ENCODE data around the gene OR5M3.

The OR5M3 gene

GRCh38 chr11:56473252-56473651, at the start of gene OR5M3:
TSS of gene OR5M3 (minus strand) at chr11:56473352. CDS start at chr11:56470497, 2,855 bp downstream.
- DNase-seq (ENCODE audit: low read depth) = no peak

- no peak for DNase-seq (ENCODE audit: low read depth)
Observed at GRCh38 chr11:56522008-56522407, 48.9 kb upstream of the OR5M3 start.

- DNase-seq (ENCODE audit: low read depth) = no peak
Observed at GRCh38 chr11:56513280-56513679, 40.1 kb upstream of the OR5M3 start.

DNA sequence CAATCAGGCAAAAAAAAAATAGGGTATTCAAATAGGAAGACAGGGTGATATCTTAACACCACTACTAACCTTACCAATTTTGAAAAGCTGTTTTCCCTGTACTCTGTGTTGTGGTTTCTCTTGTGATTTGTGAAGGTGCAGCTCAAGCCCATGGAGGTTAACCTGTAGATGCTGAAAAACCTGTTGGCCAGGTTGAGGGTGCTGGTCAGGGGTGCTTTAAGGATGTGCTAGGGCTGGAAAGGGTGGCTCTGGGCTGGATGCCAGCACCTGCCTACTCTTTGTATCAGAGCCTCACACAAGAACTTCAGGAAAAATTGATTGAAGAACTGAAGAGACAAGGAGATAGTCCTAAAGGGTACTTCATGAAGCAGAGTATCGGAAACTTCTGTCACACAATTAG, 36.3 kb upstream of the OR5M3 start:
- DNase-seq (ENCODE audit: low read depth) = no peak

DNA sequence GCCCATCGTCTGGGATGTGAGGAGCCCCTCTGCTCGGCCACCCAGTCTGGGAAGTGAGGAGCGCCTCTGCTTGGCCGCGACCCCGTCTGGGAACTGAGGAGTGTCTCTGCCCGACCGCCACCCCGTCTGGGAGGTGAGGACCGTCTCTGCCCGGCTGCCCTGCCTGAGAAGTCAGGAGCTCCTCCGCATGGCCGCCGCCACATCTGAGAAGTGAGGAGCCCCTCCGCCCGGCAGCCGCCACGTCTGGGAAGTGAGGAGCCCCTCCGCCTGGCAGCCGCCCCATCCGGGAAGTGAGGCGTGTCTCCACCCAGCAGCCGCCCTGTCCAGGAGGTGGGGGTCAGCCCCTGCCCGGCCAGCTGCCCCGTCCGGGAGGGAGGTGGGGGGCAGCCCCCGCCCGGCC, 23.9 kb upstream of the OR5M3 start:
- DNase-seq (ENCODE audit: low read depth) = no peak

DNA sequence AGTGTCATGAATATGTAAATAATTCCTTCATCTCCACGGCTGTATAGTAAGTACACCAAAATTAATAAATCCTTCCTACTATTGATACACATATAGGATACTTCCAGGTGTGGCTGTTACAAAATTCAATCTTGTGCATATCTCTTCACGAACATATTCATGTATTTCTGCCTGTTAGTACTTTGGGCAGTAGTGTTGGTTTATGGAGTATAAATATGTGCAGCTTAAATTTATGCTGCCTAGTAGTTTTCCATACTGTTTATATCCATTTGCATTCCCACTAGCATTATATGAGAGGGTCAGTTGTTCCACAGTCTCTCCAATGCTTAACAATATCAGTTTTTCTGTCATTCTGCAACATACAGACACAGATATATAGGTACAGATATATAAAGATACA, 22.0 kb upstream of the OR5M3 start:
- no peak for DNase-seq (ENCODE audit: low read depth)

DNA sequence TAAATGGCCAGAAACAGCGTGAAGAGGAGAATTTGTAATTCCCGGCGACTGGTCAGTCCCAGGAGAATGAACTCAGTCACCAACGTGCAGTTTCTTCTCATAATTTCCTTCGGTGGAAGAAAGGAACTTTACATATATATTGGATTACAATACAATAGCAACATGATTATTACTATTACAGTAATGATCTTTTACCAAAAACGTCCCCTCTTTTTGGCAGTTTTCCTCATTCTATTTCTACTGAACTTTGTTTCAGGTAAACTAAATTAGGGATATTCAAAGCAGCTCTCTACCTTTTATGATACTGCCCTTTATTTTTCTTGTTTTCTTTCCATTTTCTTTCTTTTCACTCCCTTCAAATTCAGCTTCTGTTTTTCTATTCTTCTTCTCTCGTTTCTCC, 18.1 kb upstream of the OR5M3 start, which contains the start of gene OR5M8:
Gene OR5M8, minus strand, starts transcription at position 101 of the 400 bp plus-strand sequence. Its CDS starts 0 bp downstream, at position 101.
- DNase-seq (ENCODE audit: low read depth) = no peak

GRCh38 chr11:56486801-56487200, 13.6 kb upstream of the OR5M3 start:
- no peak for DNase-seq (ENCODE audit: low read depth)

GRCh38 chr11:56474729-56475235, 1.6 kb upstream of the OR5M3 start:
- no peak for DNase-seq (ENCODE audit: low read depth)

- DNase-seq (ENCODE audit: low read depth) = no peak
Observed at GRCh38 chr11:56457076-56457475, 16.1 kb downstream of the OR5M3 start.

- no peak for DNase-seq (ENCODE audit: low read depth)
Observed at GRCh38 chr11:56453521-56453920, 19.6 kb downstream of the OR5M3 start.
